ENCODE measurements around the gene BLOC1S2.
"Not testable (repeated sequence)": the region's sequence is repeated elsewhere in the genome, so short reads cannot be mapped to it uniquely, and the experiment has no call there.

BLOC1S2 gene

GRCh38 chr10:100286051-100287033 lies at the start of gene BLOC1S2:
TSS of gene BLOC1S2 (minus strand) at chr10:100286680. CDS start at chr10:100286659, 21 bp downstream.
- peak; percentile 31 to 74 for DNase-seq

GRCh38 chr10:100334762-100335161 lies 48.3 kb upstream of the BLOC1S2 start:
- DNase-seq = no peak

GRCh38 chr10:100333661-100334440 lies 47.4 kb upstream of the BLOC1S2 start:
- no peak for DNase-seq

- no peak for DNase-seq
These were observed 46.6 kb upstream of the BLOC1S2 start for GRCh38 chr10:100333106-100333505.

- no peak for DNase-seq
These were observed 43.6 kb upstream of the BLOC1S2 start, which contains the start of gene PKD2L1 for GRCh38 chr10:100330079-100330478. TSS of gene PKD2L1 (minus strand) at chr10:100330228. CDS start at chr10:100330103, 125 bp downstream.

- no peak for DNase-seq
These were observed 41.7 kb upstream of the BLOC1S2 start for GRCh38 chr10:100328198-100328597.

- DNase-seq = no peak
These were observed 41.2 kb upstream of the BLOC1S2 start for GRCh38 chr10:100327718-100328009.

GRCh38 chr10:100327007-100327717 lies 40.7 kb upstream of the BLOC1S2 start:
- peak; percentile 62 to 85 for DNase-seq

GRCh38 chr10:100325158-100325557 lies 38.7 kb upstream of the BLOC1S2 start:
- DNase-seq = no peak

- no peak for DNase-seq
These were observed 33.4 kb upstream of the BLOC1S2 start for GRCh38 chr10:100319707-100320402.

GRCh38 chr10:100318207-100318606 lies 31.7 kb upstream of the BLOC1S2 start:
- no peak for DNase-seq

- peak in 1 of 2 experiments; percentile 4 for DNase-seq
These were observed 29.1 kb upstream of the BLOC1S2 start for GRCh38 chr10:100315615-100316014.

GRCh38 chr10:100311298-100311697 lies 24.8 kb upstream of the BLOC1S2 start:
- DNase-seq = no peak

- no peak for DNase-seq
These were observed 21.2 kb upstream of the BLOC1S2 start for GRCh38 chr10:100307684-100308083.

- DNase-seq = no peak
These were observed 20.4 kb upstream of the BLOC1S2 start for GRCh38 chr10:100306861-100307260.

GRCh38 chr10:100304414-100304813 lies 17.9 kb upstream of the BLOC1S2 start:
- DNase-seq = no peak

- DNase-seq = peak in 1 of 2 experiments; percentile 51
These were observed 17.3 kb upstream of the BLOC1S2 start for GRCh38 chr10:100303724-100304319.

GRCh38 chr10:100301123-100301522 lies 14.6 kb upstream of the BLOC1S2 start:
- DNase-seq = not testable (repeated sequence)

GRCh38 chr10:100297242-100297641 lies 10.8 kb upstream of the BLOC1S2 start:
- no peak for DNase-seq

- DNase-seq = no peak
These were observed 6.6 kb upstream of the BLOC1S2 start for GRCh38 chr10:100293066-100293465.

- not testable (repeated sequence) for DNase-seq
These were observed 5.8 kb upstream of the BLOC1S2 start for GRCh38 chr10:100292300-100292699.

GRCh38 chr10:100291356-100291755 lies 4.9 kb upstream of the BLOC1S2 start:
- no peak for DNase-seq
